HG03196 (cell line): Measurements from ENCODE around the gene SLC15A3.

Experiments used
- ATAC-seq: cut with Tn5 transposase; IDR thresholded peaks from one replicate; pipeline ENCODE4 v1.9.1; 2021; ENCODE audit not compliant: unreplicated experiment

The SLC15A3 gene

GRCh38 chr11:60895687-60896086 is 56.3 kb downstream of the SLC15A3 start:
- ATAC-seq = no peak

DNA sequence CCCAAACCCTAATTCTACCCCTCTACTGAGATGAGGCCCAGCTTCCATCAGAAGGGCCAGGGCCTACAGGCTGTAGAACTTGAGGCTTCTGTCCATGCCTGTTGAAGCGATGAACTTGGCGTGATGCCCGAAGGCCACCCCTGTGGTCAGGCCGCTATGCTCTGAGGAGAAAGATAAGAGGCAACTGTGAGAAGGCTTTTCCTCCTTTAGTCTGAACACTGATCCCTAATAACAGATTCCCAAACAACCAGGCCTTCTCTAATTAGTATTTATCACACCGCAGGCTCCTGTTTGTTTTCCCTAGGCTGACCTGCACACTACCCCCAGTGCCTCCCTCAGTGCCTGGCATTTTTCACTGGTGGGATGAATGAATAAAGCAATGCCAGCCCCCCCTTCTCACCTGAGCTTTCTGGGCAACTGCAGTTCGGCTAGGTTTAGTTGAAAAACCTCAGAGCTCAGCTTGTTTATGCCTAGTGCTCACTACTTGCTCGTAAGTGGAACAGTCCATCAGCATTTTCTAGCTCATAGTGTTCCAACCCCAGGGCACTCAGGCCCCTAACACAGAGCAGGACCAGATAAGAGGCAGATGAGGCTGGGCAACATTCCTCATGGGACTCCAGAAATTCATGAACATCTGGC is 60.8 kb downstream of the SLC15A3 start:
- ATAC-seq = no peak

- ATAC-seq = no peak
Observed at GRCh38 chr11:60890696-60891095, 61.3 kb downstream of the SLC15A3 start.

- no peak for ATAC-seq
Observed at GRCh38 chr11:60889869-60890311, 62.1 kb downstream of the SLC15A3 start.

- ATAC-seq = no peak
Observed at GRCh38 chr11:60887556-60887955, 64.4 kb downstream of the SLC15A3 start.
